Ramos (cell line): ENCODE measurements around the gene GGA2.
"Not testable (repeated sequence)": the region's sequence is repeated elsewhere in the genome, so short reads cannot be mapped to it uniquely, and the experiment has no call there.

Experiments used
- in situ Hi-C: fragments of 300-500 bp; cut with MboI; formaldehyde crosslinking; loops from one replicate; pipeline ENCODE4 v1.14.3; 2022; ENCODE audit warnings: low sequenced_read_pairs; ENCODE audit not compliant: unreplicated experiment

Gene GGA2

GRCh38 chr16:23524886-23525285 lies 14.6 kb upstream of the GGA2 start:
- in situ Hi-C loops = no loop called here

GRCh38 chr16:23523876-23524385 lies 13.6 kb upstream of the GGA2 start:
- in situ Hi-C loops = no loop called here

DNA sequence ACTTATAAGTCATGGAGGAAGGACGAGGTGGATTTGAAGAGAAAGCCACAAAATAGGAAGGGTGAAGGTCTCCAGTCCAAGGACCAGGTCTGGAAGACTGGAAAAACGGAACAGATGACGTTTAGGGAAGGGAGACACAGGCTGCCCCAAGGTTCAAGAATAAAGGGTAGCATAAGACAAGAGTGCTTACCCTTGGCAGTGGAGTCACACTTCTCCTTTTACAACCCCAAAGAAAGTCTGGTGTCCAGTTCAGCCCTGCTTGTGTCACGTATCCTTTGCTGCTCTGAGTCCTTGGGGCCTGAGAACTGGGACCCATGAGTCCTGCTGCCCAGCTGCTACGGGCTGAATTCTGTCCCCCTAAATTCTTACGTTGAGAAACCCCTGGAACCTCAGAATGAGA lies 13.0 kb upstream of the GGA2 start:
- in situ Hi-C loops = no loop called here

- in situ Hi-C loops = no loop called here
These were observed 11.7 kb upstream of the GGA2 start for GRCh38 chr16:23521965-23522364.

GRCh38 chr16:23521037-23521743 lies 10.9 kb upstream of the GGA2 start:
- in situ Hi-C loops = no loop called here

GRCh38 chr16:23520500-23520899 lies 10.2 kb upstream of the GGA2 start:
- in situ Hi-C loops = no loop called here

- in situ Hi-C loops = no loop called here
These were observed 9.0 kb upstream of the GGA2 start for GRCh38 chr16:23519282-23519681.

DNA sequence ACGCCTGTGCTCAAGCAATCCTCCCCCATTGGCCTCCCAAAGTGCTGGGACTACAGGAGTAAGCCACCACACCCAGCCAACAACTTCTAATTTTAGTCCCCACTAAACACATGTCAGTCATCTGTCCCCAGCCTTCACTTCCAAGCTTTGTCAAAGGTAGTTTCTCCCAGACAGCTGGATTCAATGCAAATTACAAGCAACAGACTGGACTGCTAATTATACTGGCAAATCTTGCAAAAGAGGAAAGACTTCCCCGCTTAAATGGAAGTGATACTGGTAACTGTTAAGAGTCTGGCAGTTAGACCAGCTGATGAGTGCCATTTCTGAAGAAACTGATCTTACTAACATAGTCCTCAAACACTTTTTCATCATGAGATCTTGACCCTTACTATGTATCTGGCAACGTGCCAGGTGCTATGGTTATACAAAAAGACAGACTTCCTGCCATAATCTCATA lies 8.2 kb upstream of the GGA2 start:
- in situ Hi-C loops = no loop called here

DNA sequence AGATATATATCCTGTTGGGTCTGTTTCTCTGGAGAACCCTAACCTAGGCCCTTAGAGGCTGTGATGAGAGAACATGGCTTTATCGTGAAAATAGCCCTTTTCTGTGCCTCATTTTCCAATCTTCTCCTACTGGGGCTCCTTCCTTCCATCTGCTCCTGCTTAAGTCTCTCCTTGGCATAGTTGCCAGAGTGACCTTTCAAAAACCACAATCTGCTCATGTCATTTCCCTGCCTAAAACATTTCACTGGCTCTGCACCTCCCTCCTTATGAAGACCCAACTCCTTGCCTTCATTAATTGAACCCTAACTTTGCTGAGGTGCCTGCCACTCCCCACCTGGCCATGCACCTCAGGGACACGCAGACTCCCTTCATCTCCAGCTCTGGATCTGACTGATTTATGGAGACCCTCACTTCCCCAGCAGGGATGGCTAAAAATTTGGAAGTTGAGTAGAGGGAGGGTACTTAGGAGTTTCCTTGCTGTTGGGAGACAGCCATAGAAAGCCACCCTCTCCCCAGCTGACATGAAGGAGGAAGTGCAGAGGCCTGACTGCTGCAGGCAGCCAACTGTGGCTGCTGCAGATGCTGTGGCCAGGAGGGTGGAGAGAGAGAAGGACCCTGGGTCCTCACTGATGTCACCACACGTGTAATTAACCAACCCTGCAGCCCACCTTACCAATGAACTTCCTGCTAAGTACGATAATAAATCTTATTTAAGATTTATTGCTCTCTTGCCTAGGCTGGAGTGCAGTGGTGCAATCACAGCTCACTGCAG lies 6.3 kb upstream of the GGA2 start:
- in situ Hi-C loops = no loop called here

DNA sequence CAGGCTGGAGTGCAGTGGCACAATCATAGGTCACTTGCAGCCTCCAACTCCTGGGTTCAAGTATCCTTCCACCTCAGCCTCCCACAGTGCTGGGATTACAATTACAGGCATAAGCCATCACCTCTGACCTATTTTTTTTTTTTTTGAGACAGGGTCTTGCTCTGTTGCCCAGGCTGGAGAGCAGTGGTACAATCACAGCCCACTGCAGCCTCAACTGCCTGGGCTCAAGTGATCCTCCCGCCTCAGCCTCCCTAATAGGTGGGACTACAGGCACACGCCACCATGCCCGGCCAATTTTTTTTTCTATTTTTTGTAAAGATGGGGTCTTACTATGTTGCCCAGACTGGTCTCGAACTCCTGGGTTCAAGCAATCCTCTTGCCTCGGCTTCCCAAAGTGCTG lies 5.6 kb upstream of the GGA2 start:
- in situ Hi-C loops = no loop called here

- in situ Hi-C loops = no loop called here
These were observed 4.3 kb upstream of the GGA2 start for GRCh38 chr16:23514381-23515152.

DNA sequence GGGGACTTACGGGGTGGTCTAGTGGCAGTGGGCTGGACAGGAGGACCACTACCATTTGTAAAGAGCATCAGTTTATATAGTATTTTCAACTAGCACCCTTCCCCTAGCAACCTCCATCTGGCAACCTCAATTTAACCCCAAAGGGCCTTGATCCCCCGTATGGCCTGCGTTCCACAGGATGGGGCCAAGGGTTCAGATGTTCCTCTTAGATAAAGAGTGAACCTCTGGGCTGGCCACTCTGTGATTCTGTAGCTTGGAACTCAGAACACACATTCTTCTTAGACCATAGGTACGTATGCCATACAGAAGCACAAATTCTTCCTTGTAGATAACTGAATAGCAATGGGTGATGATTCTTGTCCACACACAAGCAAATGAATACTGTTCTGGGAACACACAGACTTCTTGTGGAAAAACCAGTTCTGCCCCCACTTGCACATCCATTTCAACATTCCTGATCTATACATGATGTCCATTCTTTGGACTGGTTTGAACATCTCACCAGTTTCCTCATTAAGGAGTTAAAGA lies 1.9 kb upstream of the GGA2 start:
- in situ Hi-C loops = no loop called here

- in situ Hi-C loops = no loop called here
These were observed 1.4 kb upstream of the GGA2 start for GRCh38 chr16:23511731-23512130.

DNA sequence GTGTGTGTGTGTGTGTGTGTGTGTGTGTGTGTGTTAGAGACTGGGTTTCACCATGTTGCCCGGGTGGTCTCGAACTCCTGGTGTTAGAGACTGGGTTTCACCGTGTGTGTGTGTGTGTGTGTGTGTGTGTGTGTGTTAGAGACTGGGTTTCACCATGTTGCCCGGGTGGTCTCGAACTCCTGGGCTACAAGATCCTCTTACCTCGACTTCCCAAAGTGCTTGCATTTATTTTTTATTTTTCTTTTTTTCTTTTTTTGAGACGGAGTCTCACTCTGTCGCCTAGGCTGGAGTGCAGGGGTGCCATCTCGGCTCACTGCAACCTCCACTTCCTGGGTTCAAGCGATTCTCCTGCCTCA lies 599 bp upstream of the GGA2 start:
- in situ Hi-C loops = not testable (repeated sequence)

- in situ Hi-C loops = no loop called here
These were observed 521 bp downstream of the GGA2 start for GRCh38 chr16:23509782-23510163.

- in situ Hi-C loops = no loop called here
These were observed 896 bp downstream of the GGA2 start for GRCh38 chr16:23509441-23509754.

DNA sequence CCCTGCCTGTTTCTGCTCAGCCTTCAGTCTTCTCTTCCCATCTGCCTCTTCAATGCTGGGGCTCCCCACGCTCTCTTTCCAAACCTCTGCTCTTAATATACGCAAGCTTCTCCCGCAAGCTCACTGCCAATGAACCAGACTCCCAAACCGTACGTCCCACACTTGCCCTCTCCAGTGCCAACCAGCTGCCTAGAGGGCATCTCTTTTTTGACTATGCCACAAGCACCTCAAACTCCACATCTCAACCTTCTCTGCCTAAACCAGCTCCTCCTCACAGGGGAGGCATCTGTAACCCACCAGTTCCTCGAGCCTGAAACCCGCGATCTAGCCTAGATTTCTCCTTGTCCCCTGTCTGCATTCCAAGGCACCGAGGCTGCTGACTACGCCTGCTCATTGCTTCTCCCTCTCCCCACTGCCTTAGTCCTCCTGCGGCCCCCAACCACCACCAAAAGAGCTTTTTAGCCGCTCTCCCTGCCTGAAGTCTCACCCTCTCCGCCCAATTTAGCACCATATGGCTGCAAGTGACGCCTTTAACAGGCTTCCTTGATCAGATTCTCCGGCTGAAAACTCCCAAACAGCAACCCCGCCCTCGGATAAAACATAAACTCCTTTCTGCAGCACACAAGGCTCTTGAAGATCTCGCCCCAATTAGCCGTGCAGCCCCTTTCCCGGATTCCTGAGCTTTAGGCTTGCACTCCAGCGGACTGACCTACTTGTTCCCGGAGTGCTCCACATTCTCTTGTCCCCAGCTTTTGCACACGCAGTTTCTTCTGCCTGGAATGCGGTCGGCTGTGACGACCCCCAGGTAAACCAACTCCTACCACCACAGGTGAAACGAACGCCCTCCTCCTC lies 1.5 kb downstream of the GGA2 start:
- in situ Hi-C loops = no loop called here

DNA sequence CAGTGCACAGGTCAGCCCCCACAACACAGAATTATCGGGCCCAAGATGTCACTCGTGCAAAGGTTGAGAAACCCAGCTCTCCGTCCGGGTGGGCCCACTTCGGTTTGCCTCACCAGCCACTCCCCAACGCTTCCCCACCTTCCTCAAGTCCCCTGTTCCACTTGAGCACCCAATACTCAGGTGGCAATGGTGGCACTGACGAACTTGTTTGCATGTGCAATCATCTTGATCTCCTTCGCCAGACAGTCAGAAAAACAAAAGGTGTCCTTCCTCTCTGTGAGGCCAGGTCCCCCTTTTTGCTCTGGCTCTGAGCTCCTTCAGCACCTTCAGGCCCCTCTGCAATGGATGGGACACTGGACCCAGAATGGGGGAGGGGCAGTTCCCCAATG lies 3.7 kb downstream of the GGA2 start:
- in situ Hi-C loops = no loop called here

DNA sequence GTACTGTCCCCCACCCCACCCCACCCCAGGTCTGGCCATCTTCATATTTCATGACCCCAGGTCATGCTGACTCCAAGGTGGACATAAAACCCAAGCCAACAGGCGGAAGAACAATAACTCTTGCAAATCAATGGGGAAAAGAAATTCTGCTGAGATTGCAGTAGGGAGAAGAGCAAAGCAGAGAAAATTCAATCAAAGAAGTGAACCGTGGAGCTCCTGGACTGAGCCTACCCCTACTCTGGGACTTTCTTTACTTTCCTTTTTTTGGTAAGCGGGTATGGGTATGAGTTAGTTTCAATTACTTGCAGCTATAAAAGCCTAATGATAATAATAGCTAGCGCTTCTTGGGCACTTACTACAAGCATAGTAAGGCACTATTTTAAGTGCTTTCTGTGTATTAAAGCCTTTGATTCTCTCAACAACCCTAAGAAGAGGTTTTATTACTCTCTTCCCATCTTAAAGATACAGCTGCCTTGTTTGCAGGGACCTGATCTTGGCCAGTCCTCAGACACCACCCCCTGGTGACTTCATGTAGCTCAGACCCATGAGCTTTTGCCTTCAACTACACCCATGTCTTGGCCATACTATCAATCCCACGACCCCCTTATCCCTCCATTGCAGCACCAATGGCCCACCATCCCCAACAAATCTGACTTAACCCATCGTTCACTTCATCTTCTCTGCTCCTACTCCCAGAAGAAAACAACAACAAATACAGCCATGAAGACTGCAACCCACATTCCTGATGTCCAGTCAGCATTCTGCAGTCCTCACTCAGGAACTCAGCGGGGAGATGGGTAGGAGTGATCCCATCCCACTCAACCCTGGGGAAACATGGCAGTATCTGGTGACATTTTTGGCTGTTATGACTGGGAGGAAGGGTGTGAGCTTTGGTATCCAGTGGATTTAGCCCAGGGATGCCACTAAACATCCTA lies 4.4 kb downstream of the GGA2 start:
- in situ Hi-C loops = no loop called here
